BLaER1 (cell line): ENCODE data around the gene CCDC97.

Experiments used
- H3K27ac ChIP-seq: shearing (Covaris generic); formaldehyde crosslinking; 2 replicates; pipeline ENCODE4 v1.8.1; 2022
- H3K27me3 ChIP-seq: shearing (Covaris generic); formaldehyde crosslinking; 2 replicates; pipeline ENCODE4 v1.8.1; 2022
- H3K36me3 ChIP-seq: shearing (Covaris generic); formaldehyde crosslinking; 2 replicates; pipeline ENCODE4 v1.8.1; 2022
- H3K4me1 ChIP-seq: shearing (Covaris generic); formaldehyde crosslinking; 2 replicates; pipeline ENCODE4 v1.8.1; 2022
- H3K4me2 ChIP-seq: shearing (Covaris generic); formaldehyde crosslinking; 2 replicates; pipeline ENCODE4 v1.8.1; 2022
- H3K4me3 ChIP-seq: shearing (Covaris generic); formaldehyde crosslinking; 2 replicates; pipeline ENCODE4 v1.8.1; 2022
- H3K9ac ChIP-seq: shearing (Covaris generic); formaldehyde crosslinking; 2 replicates; pipeline ENCODE4 v1.8.1; 2022
- H3K9me3 ChIP-seq: shearing (Covaris generic); formaldehyde crosslinking; 2 replicates; pipeline ENCODE4 v1.8.1; 2022
- H4K20me1 ChIP-seq: shearing (Covaris generic); formaldehyde crosslinking; 2 replicates; pipeline ENCODE4 v1.8.1; 2022
- Cebpa-rat ChIP-seq: shearing (Covaris generic); IDR thresholded peaks from 2 replicates; pipeline ENCODE4 v1.8.1; 2022

CCDC97 gene

GRCh38 chr19:41371541-41371940 lies 61.6 kb downstream of the CCDC97 start:
- H3K9ac ChIP-seq: no peak overlapping the region
- no peak overlapping the region for H3K4me2 ChIP-seq
- TF ChIP-seq Cebpa-rat: no peak
- no peaks in the 10 kb centered on the region for H3K9me3 ChIP-seq
- H4K20me1 ChIP-seq: no peaks in the 10 kb centered on the region; the same call in 1 of the 2 replicates
- H3K36me3 ChIP-seq: 0 out of 2 replicates have a peak, but pooled peaks cover 12% of the 10 kb centered on the region
- no peak overlapping the region for H3K27ac ChIP-seq
- no peaks in the 10 kb centered on the region; the same call in 1 of the 2 replicates for H3K27me3 ChIP-seq
- H3K4me3 ChIP-seq: no peak overlapping the region
- H3K4me1 ChIP-seq: peaks cover 35% of the 10 kb centered on the region

GRCh38 chr19:41372501-41372900 lies 62.5 kb downstream of the CCDC97 start:
- Histone ChIP-seq H3K4me3 (no peak overlapping the region), H3K27ac (no peak overlapping the region), H3K4me2 (no peak overlapping the region), H4K20me1 (no peaks in the 10 kb centered on the region; the same call in 1 of the 2 replicates), H3K9ac (no peak overlapping the region), H3K9me3 (no peaks in the 10 kb centered on the region), H3K36me3 (0 out of 2 replicates have a peak, but pooled peaks cover 12% of the 10 kb centered on the region), H3K4me1 (peaks cover 32% of the 10 kb centered on the region), H3K27me3 (no peaks in the 10 kb centered on the region; the same call in 1 of the 2 replicates)
- no peak for TF ChIP-seq Cebpa-rat

GRCh38 chr19:41373993-41374392 lies 64.0 kb downstream of the CCDC97 start:
- H4K20me1 ChIP-seq: no peaks in the 10 kb centered on the region; the same call in 1 of the 2 replicates
- no peaks in the 10 kb centered on the region for H3K9me3 ChIP-seq
- H3K9ac ChIP-seq: no peak overlapping the region
- H3K4me3 ChIP-seq: no peak overlapping the region
- no peak overlapping the region for H3K4me2 ChIP-seq
- 0 out of 2 replicates have a peak, but pooled peaks cover 12% of the 10 kb centered on the region for H3K36me3 ChIP-seq
- H3K27ac ChIP-seq: no peak overlapping the region
- no peaks in the 10 kb centered on the region; the same call in 1 of the 2 replicates for H3K27me3 ChIP-seq
- H3K4me1 ChIP-seq: peaks cover 38% of the 10 kb centered on the region
- TF ChIP-seq Cebpa-rat: no peak
